GM18498 (cell line): Measurements from ENCODE around the gene PPM1L.

Experiments
- ATAC-seq: cut with Tn5 transposase; IDR thresholded peaks from one replicate; pipeline ENCODE4 v1.9.1; 2021; ENCODE audit warnings: mild to moderate bottlenecking, moderate library complexity; ENCODE audit not compliant: unreplicated experiment

The PPM1L gene

GRCh38 chr3:160804762-160805161, 48.7 kb downstream of the PPM1L start:
- ATAC-seq: no peak

DNA sequence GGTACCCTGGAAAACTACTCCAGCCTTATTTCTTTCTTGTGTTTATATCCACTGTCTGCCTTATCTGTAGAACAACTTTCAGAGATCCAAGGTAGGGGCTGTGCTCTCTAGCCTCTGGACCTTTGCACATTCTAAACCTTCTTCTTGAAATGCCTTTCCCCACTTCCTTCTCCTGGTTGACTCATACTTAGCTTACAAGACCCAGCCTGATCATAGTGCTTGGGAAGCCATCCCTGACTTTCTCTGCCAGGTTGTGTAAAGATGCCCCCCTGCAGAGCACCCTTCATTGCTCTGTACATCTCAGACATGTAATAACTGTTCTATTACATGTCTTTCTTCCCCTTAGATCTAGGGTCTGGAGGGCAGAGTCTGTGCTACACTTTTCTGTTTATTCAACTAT, 50.1 kb downstream of the PPM1L start:
- ATAC-seq: no peak

DNA sequence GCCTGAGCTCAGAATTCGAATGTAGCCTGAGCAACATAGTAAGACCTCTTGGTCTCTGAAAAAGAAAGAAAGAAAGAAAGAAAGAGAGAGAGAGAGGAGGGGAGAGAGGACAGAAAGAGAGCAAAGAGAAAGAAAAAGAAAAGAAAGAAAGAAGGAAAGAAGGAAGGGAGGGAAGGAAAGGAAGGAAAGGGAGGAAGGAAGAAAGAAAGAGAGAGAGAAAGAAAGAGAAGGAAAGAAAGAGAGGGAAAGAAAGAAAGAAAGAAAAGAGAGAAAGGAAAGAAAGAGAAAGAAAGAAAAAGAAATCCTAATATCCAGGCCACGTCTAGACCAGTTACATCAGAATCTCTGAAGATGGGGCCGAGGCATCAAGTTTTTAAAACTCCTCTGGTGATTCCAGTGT, 50.7 kb downstream of the PPM1L start:
- ATAC-seq: no peak

DNA sequence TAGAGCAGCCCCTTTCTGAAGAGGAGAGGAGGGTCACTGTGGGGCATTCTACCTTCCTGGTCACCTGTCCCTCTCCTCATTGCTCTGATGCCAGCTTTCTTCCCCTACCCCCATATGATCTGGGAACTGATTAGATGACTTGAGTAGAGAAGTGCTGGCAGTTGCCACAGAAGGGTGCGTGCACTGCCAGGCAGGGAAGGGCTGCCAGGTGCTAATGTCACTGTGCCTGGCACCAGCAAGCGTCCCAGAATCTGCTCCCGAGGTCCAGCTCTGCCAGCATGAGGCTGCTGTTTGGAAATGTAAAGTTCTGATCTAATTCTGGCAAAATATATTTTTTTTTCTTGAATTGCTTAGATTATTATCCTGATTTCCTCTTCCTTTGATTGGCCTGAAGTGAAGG, 52.8 kb downstream of the PPM1L start:
- no peak for ATAC-seq

- no peak for ATAC-seq
These were observed 53.4 kb downstream of the PPM1L start for GRCh38 chr3:160809453-160809852.

DNA sequence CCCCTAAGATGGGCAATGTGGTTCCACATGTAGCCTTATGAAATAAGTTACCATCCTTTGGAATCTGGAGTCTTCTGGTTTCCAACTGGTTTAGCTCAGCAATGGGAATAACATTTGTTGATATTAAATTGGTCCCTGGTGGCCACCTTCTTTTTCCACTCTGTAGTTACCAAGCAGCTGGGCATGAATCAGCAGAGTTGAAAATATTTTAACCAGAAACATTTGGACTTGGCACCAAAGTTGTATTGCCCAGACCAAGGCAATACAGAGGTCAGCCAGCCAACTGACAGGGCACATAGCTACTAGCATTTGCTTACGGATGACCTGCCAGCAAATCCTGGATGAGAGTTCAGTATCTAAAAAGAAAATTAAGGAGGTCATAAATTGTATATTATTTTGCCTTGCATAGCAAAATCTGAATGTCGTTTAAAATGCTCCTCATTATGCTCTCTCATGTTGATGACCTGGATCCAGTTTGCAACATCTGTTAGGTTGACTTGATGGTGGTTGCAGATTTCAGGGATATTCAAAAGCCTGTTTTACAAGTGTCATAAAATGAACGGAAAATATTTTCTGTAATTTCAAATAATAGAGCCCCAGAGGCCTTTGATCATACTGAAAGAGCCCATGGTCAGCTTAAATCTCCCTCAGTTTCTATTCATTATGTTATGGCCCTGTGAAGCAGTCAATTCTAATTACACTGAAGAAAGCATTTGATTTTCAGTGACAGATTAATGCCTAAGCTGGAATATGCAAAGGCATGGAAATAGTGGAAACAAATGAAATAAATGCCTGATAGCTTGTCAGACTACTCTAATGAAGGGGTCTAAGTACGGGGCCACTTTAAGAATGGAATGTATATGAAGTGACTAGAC, 54.6 kb downstream of the PPM1L start:
- no peak for ATAC-seq

GRCh38 chr3:160811237-160811548, 55.2 kb downstream of the PPM1L start:
- ATAC-seq: no peak

DNA sequence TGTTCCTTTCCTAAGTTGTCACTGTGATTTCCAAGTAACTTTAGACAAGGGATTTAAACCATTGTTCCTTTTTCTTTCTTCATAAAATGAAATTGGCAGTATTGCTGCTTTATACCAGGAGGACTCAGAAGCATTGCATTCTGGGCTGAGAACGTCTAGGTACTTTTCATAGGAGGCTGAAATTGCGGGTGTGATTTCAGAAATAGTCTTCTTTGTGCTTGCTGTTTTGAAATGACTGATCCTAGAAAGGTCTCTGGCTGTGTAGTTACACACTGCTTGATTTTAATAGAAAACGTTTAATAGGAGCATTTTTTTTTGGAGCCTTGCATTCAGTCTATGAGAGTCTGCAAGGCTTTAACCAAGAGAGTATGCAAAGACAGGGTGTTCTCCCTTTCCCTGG, 56.3 kb downstream of the PPM1L start:
- ATAC-seq: no peak

GRCh38 chr3:160815280-160815679, 59.2 kb downstream of the PPM1L start:
- ATAC-seq: no peak

DNA sequence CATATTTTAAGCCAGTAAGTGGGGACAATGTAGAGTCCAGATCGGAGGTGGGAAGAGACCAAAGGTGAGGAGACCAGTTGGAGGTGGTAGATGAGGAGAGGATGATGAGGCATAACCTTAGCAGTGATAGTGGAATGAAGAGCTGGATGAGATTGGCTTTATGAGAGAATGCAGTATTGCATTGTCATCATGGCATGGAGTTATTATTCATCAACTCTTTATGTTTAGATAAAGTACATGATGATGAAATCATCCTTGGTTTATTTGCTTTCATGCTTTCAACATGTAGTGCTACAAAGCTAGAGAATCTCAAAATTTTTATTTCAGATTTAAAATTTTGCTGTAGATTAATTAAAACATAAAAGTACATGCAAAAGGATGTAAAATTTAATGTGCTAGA, 64.0 kb downstream of the PPM1L start:
- no peak for ATAC-seq

- ATAC-seq: no peak
These were observed 64.4 kb downstream of the PPM1L start for GRCh38 chr3:160820430-160820829.

- ATAC-seq: no peak
These were observed 66.9 kb downstream of the PPM1L start for GRCh38 chr3:160822936-160823335.

GRCh38 chr3:160825311-160825800, 69.3 kb downstream of the PPM1L start:
- ATAC-seq: no peak

DNA sequence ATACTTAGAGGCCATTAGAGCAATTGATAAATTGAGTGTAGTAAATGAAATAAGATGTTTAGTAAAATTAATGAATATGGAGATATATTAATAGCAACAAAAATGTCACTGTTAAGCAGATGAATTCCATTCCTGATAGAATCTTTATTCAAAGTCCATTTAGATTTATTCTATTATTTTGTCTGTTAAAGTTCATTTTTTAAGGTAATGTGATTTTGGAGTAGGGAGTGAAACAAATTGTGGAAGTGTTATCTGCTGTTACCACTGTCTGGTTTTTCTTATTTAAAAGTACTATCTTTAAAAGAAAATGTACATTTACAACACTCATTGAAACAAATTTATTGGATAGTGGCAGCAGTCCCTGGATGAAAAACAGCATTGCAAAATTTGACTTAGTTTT, 70.4 kb downstream of the PPM1L start:
- ATAC-seq: no peak

DNA sequence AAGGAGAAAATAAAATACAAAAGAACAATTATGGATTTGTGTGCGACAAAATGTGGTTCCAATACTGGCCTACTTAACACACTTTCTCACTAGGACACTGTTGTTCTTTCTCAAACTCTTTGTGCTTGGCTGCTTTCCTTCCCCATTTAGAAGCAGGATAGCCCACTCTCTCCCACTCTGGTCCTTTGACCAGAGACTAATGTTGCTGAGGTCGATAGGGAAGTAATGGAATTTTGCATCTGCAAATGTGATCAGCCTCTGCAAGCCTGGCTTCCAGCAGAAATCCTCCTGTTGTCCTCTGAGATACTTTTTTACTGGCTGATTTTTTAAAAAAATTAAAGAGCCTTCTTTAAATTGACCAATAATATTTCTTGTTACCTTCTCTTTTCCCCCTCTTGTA, 71.0 kb downstream of the PPM1L start:
- ATAC-seq: no peak

DNA sequence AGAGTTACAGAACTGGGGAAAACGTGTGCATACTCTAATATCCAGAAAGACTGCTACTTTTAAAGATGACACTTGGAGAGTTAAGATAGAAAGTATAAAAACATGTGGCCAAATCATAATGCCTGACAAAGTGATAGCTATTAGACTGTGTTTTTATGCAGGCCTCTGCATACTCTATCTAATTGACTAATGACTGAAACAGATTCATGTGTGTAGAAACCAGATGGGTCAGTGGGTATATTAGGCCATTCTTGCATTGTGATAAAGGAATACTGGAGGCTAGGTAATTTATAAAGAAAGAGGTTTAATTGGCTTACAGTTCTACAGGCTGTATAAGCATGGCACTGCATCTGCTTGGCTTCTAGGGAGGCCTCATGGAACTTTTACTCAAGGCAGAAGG, 71.5 kb downstream of the PPM1L start:
- ATAC-seq: no peak

DNA sequence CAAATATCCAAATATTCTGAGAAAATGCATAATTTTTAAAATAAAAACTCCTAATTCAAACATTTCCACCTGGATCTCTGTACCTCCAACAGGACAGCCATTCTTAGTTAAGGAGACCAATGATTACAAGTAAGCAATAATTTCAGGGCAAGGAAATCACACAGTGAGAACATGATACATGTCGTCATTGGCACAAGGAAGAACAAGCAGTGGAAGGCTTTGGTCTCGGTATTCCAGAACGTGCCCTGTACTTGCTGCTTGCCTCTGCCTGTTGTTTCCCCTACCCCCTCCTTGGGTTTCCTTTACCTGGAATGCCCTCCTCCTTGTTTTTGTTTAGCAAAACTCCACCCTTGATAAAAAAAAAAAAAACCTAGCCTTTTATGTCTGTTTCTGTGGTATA, 72.8 kb downstream of the PPM1L start:
- no peak for ATAC-seq

GRCh38 chr3:160829486-160830009, 73.5 kb downstream of the PPM1L start:
- no peak for ATAC-seq

- no peak for ATAC-seq
These were observed 74.8 kb downstream of the PPM1L start for GRCh38 chr3:160830796-160831195.

DNA sequence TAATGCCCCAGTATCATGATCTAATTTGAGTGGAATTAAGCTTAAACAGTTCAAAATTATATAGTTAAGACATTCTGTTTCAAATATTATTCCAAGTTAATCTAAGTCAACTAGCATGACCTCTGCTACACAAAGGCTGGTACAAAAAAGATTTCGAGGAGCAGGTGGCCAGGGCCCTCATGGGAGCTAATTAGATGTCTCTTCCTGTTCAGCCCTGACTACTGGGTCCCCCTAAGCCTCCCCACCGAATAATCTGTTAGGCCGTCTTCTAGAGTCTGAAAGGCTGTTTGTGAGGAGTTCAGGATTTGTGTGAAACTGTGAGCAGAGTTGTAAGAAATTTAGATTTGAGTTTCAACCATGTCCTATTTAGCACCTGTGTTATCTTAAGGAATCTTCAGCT, 75.4 kb downstream of the PPM1L start:
- ATAC-seq: no peak

DNA sequence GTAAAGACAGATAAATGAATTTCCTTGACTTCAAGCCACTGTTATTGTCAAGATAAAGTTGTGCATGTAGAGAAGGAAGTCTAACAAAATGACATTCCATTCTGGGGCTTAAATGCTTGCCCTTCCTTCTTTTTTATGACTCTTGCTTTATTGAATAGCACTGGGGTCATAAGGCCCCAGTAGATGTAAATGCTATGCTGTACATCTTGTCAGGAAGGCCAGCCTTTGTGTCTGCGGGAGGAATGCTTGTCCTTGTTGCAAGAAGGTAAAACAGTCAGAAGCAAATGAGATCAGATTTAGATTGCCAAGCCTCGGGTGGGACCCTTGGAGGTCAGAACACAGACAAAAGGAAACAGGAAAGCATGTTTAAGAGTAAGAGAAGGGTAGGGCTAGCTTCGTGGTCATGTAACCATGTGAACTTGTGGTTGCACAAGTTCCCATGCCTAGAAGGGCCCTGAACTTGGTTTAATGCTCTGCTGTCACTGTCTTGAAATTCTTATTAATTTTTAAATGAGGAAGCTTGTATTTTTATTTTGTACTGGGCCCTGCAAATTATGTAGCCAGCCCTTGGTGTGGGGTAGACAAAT, 81.5 kb downstream of the PPM1L start:
- no peak for ATAC-seq

GRCh38 chr3:160840590-160840989, 84.6 kb downstream of the PPM1L start:
- ATAC-seq: no peak
